ENCODE measurements around the gene ERBB2. TPM values are rescaled to one million over a fixed set of nuclear protein-coding genes. Genes with fewer than 3 reads are reported as not detected.

Gene ERBB2
- total and polyA plus RNA-seq, 2 of the 13 experiments (the other 11 are each of a cell fraction or from before 2014, with no cell fraction given), result 57.7 to 64.1 TPM

GRCh38 chr17:39653662-39654331 lies 46.1 kb upstream of the ERBB2 start (continued):
- TF ChIP-seq LRRFIP1 (CRISPR knock-in tag; conservative IDR thresholded peaks at IDR 0.05) (no peak), PITX1 (CRISPR knock-in tag; IDR thresholded peaks at IDR 0.05) (peak; percentile 45; the same call in 1 of the 2 replicates), KAT7 (CRISPR knock-in tag; IDR thresholded peaks at IDR 0.05; ENCODE audit: borderline replicate concordance) (no peak), ZNF607 (CRISPR knock-in tag; IDR thresholded peaks at IDR 0.05; ENCODE audit: borderline replicate concordance) (no peak), ZNF841 (CRISPR knock-in tag; IDR thresholded peaks at IDR 0.05; ENCODE audit: borderline replicate concordance) (no peak), TCF7 (IDR thresholded peaks at IDR 0.05; ENCODE audit: low read depth) (no peak), ZNF44 (CRISPR knock-in tag; IDR thresholded peaks at IDR 0.05) (no peak), KAT8 (CRISPR knock-in tag; IDR thresholded peaks at IDR 0.05) (0 out of 2 replicates have a peak, but pooled peaks have one; percentile 37), MTF2 (CRISPR knock-in tag; IDR thresholded peaks at IDR 0.05; ENCODE audit: borderline replicate concordance) (no peak), NFIC (IDR thresholded peaks at IDR 0.05; ENCODE audit: low read length) (no peak), DNMT1 (CRISPR knock-in tag; IDR thresholded peaks at IDR 0.05) (no peak), ZSCAN20 (CRISPR knock-in tag; IDR thresholded peaks at IDR 0.05; ENCODE audit: borderline replicate concordance) (no peak), ZNF230 (CRISPR knock-in tag; IDR thresholded peaks at IDR 0.05) (no peak), ZNF207 (IDR thresholded peaks at IDR 0.05; ENCODE audit: borderline replicate concordance) (no peak), ZNF724P (CRISPR knock-in tag; IDR thresholded peaks at IDR 0.05; ENCODE audit: borderline replicate concordance) (no peak), KLF6 (CRISPR knock-in tag; IDR thresholded peaks at IDR 0.05) (no peak), ZKSCAN8 (CRISPR knock-in tag; IDR thresholded peaks at IDR 0.05; ENCODE audit: borderline replicate concordance) (0 out of 2 replicates have a peak, but pooled peaks have one; percentile 26), MAF1 (CRISPR knock-in tag; IDR thresholded peaks at IDR 0.05; ENCODE audit: borderline replicate concordance) (no peak), TEF (CRISPR knock-in tag; IDR thresholded peaks at IDR 0.05) (no peak), ZMYM4 (CRISPR knock-in tag; IDR thresholded peaks at IDR 0.05) (peak; percentile 48; the same call in 1 of the 2 replicates), ZFX (CRISPR knock-in tag; IDR thresholded peaks at IDR 0.05; ENCODE audit: low read depth) (peak; percentile 49; the same call in 1 of the 2 replicates), ZNF329 (CRISPR knock-in tag; IDR thresholded peaks at IDR 0.05; ENCODE audit: low read depth) (no peak)
- TF ChIP-seq, protein P1, sequence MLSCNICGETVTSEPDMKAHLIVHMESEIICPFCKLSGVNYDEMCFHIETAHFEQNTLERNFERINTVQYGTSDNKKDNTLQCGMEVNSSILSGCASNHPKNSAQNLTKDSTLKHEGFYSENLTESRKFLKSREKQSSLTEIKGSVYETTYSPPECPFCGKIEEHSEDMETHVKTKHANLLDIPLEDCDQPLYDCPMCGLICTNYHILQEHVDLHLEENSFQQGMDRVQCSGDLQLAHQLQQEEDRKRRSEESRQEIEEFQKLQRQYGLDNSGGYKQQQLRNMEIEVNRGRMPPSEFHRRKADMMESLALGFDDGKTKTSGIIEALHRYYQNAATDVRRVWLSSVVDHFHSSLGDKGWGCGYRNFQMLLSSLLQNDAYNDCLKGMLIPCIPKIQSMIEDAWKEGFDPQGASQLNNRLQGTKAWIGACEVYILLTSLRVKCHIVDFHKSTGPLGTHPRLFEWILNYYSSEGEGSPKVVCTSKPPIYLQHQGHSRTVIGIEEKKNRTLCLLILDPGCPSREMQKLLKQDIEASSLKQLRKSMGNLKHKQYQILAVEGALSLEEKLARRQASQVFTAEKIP (CRISPR knock-in tag; IDR thresholded peaks at IDR 0.05; ENCODE audit: borderline replicate concordance), result no peak
- TF ChIP-seq, protein P2, sequence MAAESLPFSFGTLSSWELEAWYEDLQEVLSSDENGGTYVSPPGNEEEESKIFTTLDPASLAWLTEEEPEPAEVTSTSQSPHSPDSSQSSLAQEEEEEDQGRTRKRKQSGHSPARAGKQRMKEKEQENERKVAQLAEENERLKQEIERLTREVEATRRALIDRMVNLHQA (CRISPR knock-in tag; IDR thresholded peaks at IDR 0.05), result no peak
